Measurements from ENCODE around the gene POP5.
A peak's percentile ranks its signal among the peaks of the same experiment; 100 is the strongest.

The POP5 gene

DNA sequence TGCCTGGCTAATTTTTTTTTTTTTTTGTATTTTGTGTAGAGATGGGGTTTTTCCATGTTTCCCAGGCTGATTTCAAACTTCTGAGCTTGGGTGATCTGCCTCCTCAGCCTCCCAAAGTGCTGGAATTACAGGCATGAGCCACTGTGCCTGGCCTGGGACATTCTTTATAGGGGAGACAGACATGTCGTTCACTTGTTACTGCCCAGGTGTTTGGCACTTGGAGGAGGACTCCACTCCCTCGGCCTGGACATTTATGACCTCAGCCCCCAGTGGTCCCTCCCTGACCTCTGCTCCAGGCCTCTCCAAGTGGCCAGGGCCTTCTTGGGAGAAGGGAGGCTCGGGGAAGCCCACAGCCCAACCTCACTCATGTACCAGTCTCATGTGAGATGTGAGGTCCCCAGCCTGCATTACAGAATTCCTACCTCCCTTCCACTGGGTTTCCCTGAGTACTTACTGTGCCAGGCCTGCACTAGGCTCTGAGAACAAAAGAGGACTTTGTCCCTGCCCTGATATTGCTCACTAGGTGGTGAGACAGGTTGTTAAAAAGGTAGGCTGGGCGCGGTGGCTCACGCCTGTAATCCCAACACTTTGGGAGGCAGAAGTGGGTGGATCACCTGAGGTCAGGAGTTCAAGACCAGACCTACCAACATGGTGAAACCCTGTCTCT is 9.7 kb upstream of the POP5 start:
- DNase-seq (ENCODE audit: low read depth) = no peak

GRCh38 chr12:120588948-120589930 is 8.0 kb upstream of the POP5 start:
- DNase-seq (ENCODE audit: low read depth) = no peak

- no peak for DNase-seq (ENCODE audit: low read depth)
These were observed 7.2 kb upstream of the POP5 start for GRCh38 chr12:120588371-120588770.

DNA sequence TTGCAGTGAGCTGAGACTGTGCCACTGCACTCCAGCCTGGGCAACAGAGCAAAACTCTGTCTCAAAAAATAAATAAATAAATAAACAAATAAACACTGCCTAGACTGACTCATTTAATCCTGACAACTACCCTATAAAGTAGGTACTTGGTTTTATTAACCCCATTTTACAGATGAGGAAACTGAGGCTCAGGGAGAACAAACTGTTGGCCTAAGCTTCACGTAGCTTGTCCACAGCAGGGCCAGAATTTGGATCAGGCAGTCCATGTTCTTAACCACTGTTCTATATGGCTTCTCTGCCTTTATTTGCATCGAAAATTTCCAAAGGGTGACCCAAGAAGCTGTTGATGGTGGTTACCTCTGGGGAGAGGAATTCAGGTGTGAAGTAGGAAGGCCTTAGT is 5.7 kb upstream of the POP5 start:
- DNase-seq (ENCODE audit: low read depth) = no peak

GRCh38 chr12:120586206-120586605 is 5.0 kb upstream of the POP5 start:
- no peak for DNase-seq (ENCODE audit: low read depth)

DNA sequence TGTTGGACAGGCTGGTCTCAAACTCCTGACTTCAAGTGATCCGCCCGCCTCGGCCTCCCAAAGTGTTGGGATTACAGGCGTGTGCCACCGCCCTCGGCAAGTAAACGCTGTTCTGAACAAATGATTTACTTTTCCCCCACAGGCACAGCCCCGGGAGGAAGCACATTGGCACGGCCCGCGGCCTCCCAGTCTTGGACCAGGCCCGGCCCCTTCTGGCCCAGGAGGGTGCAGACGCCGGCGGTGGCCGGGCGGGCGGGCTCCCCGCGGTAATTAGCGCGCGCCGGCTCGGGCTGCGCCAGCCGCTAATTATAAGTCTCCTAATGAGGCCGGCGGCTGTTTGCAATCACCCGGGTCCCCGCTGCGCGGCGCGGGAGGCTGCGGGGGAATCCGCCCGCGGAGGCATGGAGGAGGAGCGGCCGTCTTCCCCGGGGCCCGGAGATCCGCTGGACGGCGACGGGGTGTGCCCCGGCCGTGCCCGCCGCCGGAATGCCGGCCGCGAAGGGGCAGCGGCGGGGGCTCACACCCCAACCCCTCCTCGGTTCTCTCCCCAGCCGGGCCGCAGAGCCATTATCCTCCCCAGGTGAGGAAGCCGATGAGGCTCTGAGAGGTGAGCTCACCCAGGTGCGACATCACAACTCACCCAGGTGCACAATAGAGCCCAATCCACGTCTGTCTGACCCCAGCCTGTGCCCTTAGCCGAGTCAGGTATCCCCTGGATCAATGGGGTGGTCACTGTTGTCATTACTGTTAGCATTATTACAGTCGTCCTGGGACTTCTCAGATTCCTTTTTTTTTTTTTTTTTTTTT is 3.3 kb upstream of the POP5 start:
- peak; percentile 26 for DNase-seq (ENCODE audit: low read depth)

DNA sequence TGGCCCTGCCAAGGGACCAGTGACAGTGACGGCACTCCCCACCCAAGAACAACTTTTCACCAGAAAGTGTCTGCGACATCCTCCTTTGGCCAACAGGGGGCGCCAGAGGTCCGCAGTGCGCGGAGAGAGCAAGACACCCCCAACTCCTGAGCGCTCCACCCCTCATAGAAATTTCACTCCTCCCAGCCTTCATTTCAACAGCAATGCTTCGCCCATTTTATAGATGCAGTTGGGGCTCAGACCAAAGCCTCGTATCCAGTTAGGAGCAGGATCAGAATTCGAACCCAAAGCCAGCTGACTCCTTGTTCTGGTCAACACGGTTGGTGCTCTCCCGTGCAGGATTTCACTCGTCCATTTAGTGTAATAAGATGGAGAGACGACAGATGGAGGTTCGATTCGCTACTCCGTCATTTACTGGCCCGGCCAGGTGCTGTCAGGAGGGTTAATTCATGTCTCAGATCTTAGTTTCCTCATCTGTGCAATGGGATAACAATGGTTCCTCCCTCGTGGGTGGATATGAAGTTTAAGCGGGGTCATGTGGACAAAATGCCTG is 2.4 kb upstream of the POP5 start:
- peak; percentile 66 for DNase-seq (ENCODE audit: low read depth)

- DNase-seq (ENCODE audit: low read depth) = no peak
These were observed 796 bp upstream of the POP5 start for GRCh38 chr12:120581998-120582397.

GRCh38 chr12:120579179-120579578 is 2.0 kb downstream of the POP5 start:
- no peak for DNase-seq (ENCODE audit: low read depth)

- DNase-seq (ENCODE audit: low read depth) = peak; percentile 21
These were observed 7.1 kb downstream of the POP5 start for GRCh38 chr12:120574106-120574505.

- DNase-seq (ENCODE audit: low read depth) = no peak
These were observed 7.6 kb downstream of the POP5 start for GRCh38 chr12:120573560-120573959.

- DNase-seq (ENCODE audit: low read depth) = no peak
These were observed 9.9 kb downstream of the POP5 start for GRCh38 chr12:120571299-120571698.

DNA sequence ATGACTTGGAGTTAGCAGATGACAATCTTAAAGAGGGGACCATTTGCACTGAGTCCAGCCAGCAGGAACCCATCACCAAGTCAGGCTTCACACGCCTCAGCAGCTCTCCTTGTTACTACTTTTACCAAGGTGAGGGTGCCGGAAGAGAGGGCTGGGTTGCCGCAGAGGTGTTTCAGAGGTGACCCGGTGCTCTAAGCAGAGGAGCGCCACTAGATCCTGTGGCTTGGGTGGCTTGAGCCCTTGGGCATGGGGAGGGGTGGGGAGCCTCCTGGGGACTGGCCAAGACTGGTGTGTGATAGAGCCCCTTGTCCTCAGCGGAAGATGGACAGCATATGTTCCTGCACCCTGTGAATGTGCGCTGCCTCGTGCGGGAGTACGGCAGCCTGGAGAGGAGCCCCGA is 17.7 kb downstream of the POP5 start:
- DNase-seq (ENCODE audit: low read depth) = no peak

DNA sequence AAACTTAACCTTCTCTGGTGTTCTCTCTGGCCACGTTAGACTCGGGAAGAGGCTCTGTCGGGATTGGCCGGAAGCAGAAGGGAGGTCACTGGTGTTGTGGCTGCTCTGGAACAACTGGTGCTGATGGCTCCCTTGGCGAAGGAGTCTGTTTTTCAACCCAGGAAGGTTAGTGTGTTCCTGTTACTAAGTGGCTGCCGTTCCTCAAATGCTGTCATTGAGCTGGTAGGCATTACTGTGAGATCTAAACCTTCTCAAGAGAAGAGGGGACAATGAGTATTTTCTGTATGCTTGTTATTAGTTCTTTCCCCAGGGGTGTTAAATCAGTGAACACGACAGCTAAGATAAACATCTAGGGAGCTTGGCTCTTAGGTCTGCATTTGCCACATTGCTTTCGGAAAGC is 18.3 kb downstream of the POP5 start:
- no peak for DNase-seq (ENCODE audit: low read depth)

DNA sequence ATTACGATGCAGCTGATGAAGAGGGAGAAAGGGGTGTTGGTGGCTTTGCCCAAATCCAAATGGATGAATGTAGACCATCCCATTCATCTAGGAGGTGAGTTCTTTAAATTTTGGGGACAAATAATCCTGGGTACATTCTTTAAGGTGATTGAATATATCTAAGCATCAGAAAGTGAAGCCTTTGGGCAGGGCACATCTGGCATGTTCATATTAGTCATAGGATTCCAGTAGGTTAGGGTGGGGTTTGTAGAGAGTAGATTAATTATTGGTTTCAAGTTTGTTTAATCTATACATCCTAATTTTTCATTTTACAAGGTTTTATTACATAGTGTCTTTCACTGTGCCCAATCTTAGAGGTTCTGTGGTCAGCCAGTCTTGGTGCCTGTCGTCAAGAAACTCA is 23.6 kb downstream of the POP5 start:
- DNase-seq (ENCODE audit: low read depth) = no peak

DNA sequence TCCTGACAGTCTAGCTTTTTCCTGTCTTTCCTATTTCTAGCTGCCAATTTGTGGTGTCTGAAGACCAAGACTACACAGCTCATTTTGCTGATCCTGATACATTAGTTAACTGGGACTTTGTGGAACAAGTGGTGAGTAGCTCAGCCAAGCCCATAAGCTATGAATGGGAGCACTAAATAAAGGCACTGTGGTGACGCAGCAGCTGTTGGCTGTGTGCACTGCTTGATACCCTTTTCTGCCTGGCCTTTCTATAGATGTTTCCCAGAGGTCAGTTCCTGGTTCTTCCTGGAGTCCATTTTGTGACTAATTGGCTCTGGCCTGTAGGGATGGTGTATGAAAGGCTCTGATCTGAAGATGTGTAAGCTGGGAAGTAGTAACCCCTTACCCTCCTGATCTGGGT is 26.5 kb downstream of the POP5 start:
- no peak for DNase-seq (ENCODE audit: low read depth)

- DNase-seq (ENCODE audit: low read depth) = no peak
These were observed 35.2 kb downstream of the POP5 start for GRCh38 chr12:120546050-120546386.

DNA sequence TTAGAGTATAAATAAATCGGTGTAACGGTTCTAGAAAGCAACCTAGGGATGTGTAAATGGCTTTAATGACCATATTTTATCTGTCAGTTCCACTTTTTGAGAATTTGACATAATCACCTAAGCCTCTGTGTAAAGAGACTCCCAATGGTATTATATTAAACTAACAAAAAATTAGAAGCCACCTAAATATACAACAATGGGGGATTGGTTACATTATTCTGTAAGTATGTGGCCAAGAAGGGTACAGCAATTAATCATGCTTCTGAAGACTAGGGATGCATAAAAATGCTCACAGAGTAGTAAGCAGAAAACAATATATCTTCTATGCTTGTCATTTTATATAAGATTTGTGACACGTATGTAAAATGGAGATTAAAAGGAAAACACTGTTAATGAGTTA is 36.5 kb downstream of the POP5 start:
- no peak for DNase-seq (ENCODE audit: low read depth)

DNA sequence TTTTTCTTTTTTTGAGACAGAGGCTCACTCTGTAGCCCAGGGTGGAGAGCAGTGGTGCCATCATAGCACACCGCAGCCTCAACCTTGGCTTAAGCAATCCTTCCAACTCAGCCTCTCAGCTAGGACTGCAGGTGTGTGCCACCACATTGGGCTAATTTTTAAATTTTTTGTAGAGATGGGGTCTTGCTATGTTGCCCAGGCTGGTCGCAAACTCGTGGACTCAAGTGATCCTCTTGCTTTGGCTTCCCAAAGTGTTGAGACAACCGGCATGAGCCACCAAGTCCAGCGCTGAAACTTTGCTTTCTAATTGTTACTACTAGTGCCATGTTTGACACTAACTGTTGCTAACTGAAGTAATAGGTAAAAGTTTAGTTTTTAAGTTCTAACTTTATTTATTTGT is 39.0 kb downstream of the POP5 start:
- DNase-seq (ENCODE audit: low read depth) = no peak

DNA sequence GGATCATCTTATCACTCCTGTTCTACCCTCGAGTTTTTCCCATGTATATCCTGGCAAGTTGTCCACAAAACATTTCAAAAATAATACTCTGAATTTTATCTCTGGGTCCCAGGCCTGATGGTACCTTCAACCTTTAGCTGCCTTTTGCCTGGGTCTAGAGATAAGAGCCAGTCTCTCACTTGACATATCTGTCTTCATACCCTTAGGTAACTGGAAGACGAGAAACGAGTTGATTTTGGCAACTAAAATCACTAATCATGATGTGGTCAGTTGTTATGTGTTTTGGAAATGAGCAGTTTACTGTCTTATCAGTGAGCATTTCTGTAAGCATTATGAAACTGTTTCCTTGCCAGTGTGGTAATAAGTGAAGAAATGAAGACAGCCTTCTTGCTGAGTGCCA is 40.8 kb downstream of the POP5 start:
- no peak for DNase-seq (ENCODE audit: low read depth)

- peak; percentile 25 for DNase-seq (ENCODE audit: low read depth)
These were observed 41.9 kb downstream of the POP5 start for GRCh38 chr12:120539303-120539702.
